ENCODE results near the gene HLA-B.

HLA-B gene

GRCh38 chr6:31357886-31358285 lies 907 bp upstream of the HLA-B start:
- Histone ChIP-seq H3F3A (ENCODE audit: control insufficient read depth, insufficient read depth) (peaks cover 8% of the 10 kb centered on the region; the same call in 1 of the 2 replicates), H3K27me3 (ENCODE audit: control insufficient read depth, low read length) (peaks cover 9% of the 10 kb centered on the region; the same call in 1 of the 2 replicates), H3K79me2 (ENCODE audit: control insufficient read depth, low read length) (peaks cover 18% of the 10 kb centered on the region), H3K9me3 (ENCODE audit: control insufficient read depth, insufficient read depth, low read length) (no peaks in the 10 kb centered on the region), H3K36me3 (ENCODE audit: control insufficient read depth, low read length) (peaks cover 31% of the 10 kb centered on the region), H3K4me1 (ENCODE audit: control insufficient read depth, low read length) (peaks cover 39% of the 10 kb centered on the region), H3K9me2 (replicated peaks; ENCODE audit: control insufficient read depth, low read length) (no peaks in the 10 kb centered on the region), H3K27ac (ENCODE audit: low read depth, low read length) (no peak overlapping the region), H3K4me2 (ENCODE audit: low read length) (peak overlapping the region; percentile 93), H4K20me1 (ENCODE audit: control insufficient read depth, insufficient read depth, low read depth, low read length) (peaks cover 7% of the 10 kb centered on the region; the same call in 1 of the 2 replicates), H3K4me3 (ENCODE audit: low read length) (peak overlapping the region; percentile 81)
- no peak for TF ChIP-seq EZH2phosphoT487 (IDR thresholded peaks at IDR 0.05; ENCODE audit: borderline replicate concordance, low read length)
- no peak for TF ChIP-seq CTCF (IDR thresholded peaks at IDR 0.05; ENCODE audit: low read depth, low read length, poor library complexity, severe bottlenecking)

- H3F3A ChIP-seq (ENCODE audit: control insufficient read depth, insufficient read depth), result peaks cover 11% of the 10 kb centered on the region; the same call in 1 of the 2 replicates
- 0 out of 2 replicates have a peak, but pooled peaks cover 3% of the 10 kb centered on the region for H3K27me3 ChIP-seq (ENCODE audit: control insufficient read depth, low read length)
- H3K4me1 ChIP-seq (ENCODE audit: control insufficient read depth, low read length), result peaks cover 50% of the 10 kb centered on the region
- peak overlapping the region; percentile 81 for H3K4me3 ChIP-seq (ENCODE audit: low read length)
- peaks cover 18% of the 10 kb centered on the region for H3K79me2 ChIP-seq (ENCODE audit: control insufficient read depth, low read length)
- no peak for TF ChIP-seq EZH2phosphoT487 (IDR thresholded peaks at IDR 0.05; ENCODE audit: borderline replicate concordance, low read length)
- TF ChIP-seq CTCF (IDR thresholded peaks at IDR 0.05; ENCODE audit: low read depth, low read length, poor library complexity, severe bottlenecking), result peak; percentile 28
- peaks cover 7% of the 10 kb centered on the region; the same call in 1 of the 2 replicates for H4K20me1 ChIP-seq (ENCODE audit: control insufficient read depth, insufficient read depth, low read depth, low read length)
- peak overlapping the region; percentile 93 for H3K4me2 ChIP-seq (ENCODE audit: low read length)
- H3K9me2 ChIP-seq (replicated peaks; ENCODE audit: control insufficient read depth, low read length), result no peaks in the 10 kb centered on the region
- peaks cover 34% of the 10 kb centered on the region for H3K36me3 ChIP-seq (ENCODE audit: control insufficient read depth, low read length)
- peak overlapping the region; percentile 51 for H3K27ac ChIP-seq (ENCODE audit: low read depth, low read length)
- no peaks in the 10 kb centered on the region for H3K9me3 ChIP-seq (ENCODE audit: control insufficient read depth, insufficient read depth, low read length)
Measured at GRCh38 chr6:31356216-31356945, 598 bp downstream of the HLA-B start.

GRCh38 chr6:31355583-31355948 lies 1.4 kb downstream of the HLA-B start:
- Histone ChIP-seq H3K4me1 (ENCODE audit: control insufficient read depth, low read length) (peaks cover 58% of the 10 kb centered on the region), H3K27ac (ENCODE audit: low read depth, low read length) (no peak overlapping the region), H4K20me1 (ENCODE audit: control insufficient read depth, insufficient read depth, low read depth, low read length) (peaks cover 7% of the 10 kb centered on the region; the same call in 1 of the 2 replicates), H3K4me3 (ENCODE audit: low read length) (peak overlapping the region; percentile 81), H3K27me3 (ENCODE audit: control insufficient read depth, low read length) (0 out of 2 replicates have a peak, but pooled peaks cover 3% of the 10 kb centered on the region), H3K9me2 (replicated peaks; ENCODE audit: control insufficient read depth, low read length) (no peaks in the 10 kb centered on the region), H3K9me3 (ENCODE audit: control insufficient read depth, insufficient read depth, low read length) (no peaks in the 10 kb centered on the region), H3F3A (ENCODE audit: control insufficient read depth, insufficient read depth) (peaks cover 11% of the 10 kb centered on the region; the same call in 1 of the 2 replicates), H3K4me2 (ENCODE audit: low read length) (peak overlapping the region; percentile 93), H3K36me3 (ENCODE audit: control insufficient read depth, low read length) (peaks cover 34% of the 10 kb centered on the region), H3K79me2 (ENCODE audit: control insufficient read depth, low read length) (peaks cover 18% of the 10 kb centered on the region)
- TF ChIP-seq CTCF (IDR thresholded peaks at IDR 0.05; ENCODE audit: low read depth, low read length, poor library complexity, severe bottlenecking) (no peak), EZH2phosphoT487 (IDR thresholded peaks at IDR 0.05; ENCODE audit: borderline replicate concordance, low read length) (no peak)

Data from DOHH2 (cell line).